22Rv1 (cell line): Measurements from ENCODE around the gene AP1B1.

ENCODE experiments used
- ZFX ChIP-seq: fragments of 450-650 bp; IDR thresholded peaks from 2 replicates; pipeline ENCODE4 v1.6.1; 2017; ENCODE audit warnings: antibody characterized with exemption, borderline replicate concordance
- TF ChIP-seq, protein P1 (sequence below): fragments of 450-650 bp; IDR thresholded peaks from 2 replicates; pipeline ENCODE4 v1.5.1; 2017; ENCODE audit warnings: mild to moderate bottlenecking

DNA sequence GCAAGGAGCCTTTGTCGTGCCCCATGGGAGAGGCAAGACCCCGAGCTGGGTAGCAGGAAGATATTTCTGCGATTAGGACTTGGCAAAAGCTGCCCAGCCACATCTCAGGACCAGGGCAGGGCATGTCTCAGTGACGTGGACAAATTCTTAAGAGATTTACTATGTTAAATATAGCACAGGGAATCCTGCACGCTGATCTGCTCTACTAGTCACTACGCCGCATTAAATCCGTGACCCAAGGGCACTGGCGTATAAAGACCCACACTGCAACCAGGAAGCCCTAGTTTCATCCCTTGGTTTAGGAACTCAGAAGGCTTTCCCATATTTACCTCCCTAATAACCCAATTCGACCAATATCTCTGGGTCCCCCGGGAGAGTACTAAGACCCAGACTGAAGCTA is 35.1 kb downstream of the AP1B1 start:
- TF ChIP-seq, protein P1, sequence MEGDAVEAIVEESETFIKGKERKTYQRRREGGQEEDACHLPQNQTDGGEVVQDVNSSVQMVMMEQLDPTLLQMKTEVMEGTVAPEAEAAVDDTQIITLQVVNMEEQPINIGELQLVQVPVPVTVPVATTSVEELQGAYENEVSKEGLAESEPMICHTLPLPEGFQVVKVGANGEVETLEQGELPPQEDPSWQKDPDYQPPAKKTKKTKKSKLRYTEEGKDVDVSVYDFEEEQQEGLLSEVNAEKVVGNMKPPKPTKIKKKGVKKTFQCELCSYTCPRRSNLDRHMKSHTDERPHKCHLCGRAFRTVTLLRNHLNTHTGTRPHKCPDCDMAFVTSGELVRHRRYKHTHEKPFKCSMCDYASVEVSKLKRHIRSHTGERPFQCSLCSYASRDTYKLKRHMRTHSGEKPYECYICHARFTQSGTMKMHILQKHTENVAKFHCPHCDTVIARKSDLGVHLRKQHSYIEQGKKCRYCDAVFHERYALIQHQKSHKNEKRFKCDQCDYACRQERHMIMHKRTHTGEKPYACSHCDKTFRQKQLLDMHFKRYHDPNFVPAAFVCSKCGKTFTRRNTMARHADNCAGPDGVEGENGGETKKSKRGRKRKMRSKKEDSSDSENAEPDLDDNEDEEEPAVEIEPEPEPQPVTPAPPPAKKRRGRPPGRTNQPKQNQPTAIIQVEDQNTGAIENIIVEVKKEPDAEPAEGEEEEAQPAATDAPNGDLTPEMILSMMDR = no peak
- TF ChIP-seq ZFX = no peak
